Adipose tissue (tissue), 3 donors: ENCODE measurements around the gene TMEM39B. TPM values are rescaled to one million over a fixed set of nuclear protein-coding genes. Genes with fewer than 3 reads are reported as not detected.
"Not testable (repeated sequence)": the region's sequence is repeated elsewhere in the genome, so short reads cannot be mapped to it uniquely, and the experiment has no call there.

Experiments used
- H3K27ac ChIP-seq: one replicate; pipeline ENCODE4 v1.5.1; 2013; ENCODE audit warnings: low read depth, low read length
- WGBS, 3 donors: extraction: QIAGEN DNeasy Blood & Tissue Kit; methylation state at CpG; one replicate each; pipeline ENCODE4 v1.1.7; 2013; 5-methylcytosine and 5-hydroxymethylcytosine counted together
- polyA plus RNA-seq, 3 donors: library from polyadenylated mRNA; stranded (reverse); fragments of 200-250 nt; gene quantifications; one replicate each; pipeline ENCODE4 v1.2.3, GENCODE V29; 2013
- donor health status: healthy with polysubstance abuse.
- donor health status: Bipolar disorder and iron deficiency.
- donor health status: healthy.

TMEM39B gene
- polyA plus RNA-seq, 3 donors: 6.2 to 13.2 (median 10.1) TPM

- 62 to 74% (median 66%) methylated on average over 21 of the region's 21 CpGs for WGBS, 3 donors
- H3K27ac ChIP-seq: not testable (repeated sequence)
These were observed 6.9 kb upstream of the TMEM39B start for GRCh38 chr1:32065613-32066488.

- WGBS, 3 donors: 0 to 14% (median 1%) methylated on average over 4 of the region's 4 CpGs
- no peak overlapping the region for H3K27ac ChIP-seq
These were observed 6.3 kb upstream of the TMEM39B start for GRCh38 chr1:32066489-32066873.

GRCh38 chr1:32068957-32069588 is 3.7 kb upstream of the TMEM39B start:
- no peak overlapping the region for H3K27ac ChIP-seq
- 60 to 79% (median 78%) methylated on average over 5 of the region's 5 CpGs for WGBS, 3 donors

- H3K27ac ChIP-seq: no peak overlapping the region
- 17 to 19% (median 18%) methylated on average over 14 of the region's 14 CpGs for WGBS, 3 donors
These were observed 749 bp upstream of the TMEM39B start for GRCh38 chr1:32071758-32072621.

GRCh38 chr1:32073299-32074229 is 825 bp downstream of the TMEM39B start:
- 33 to 35% (median 33%) methylated on average over 28 of the region's 28 CpGs for WGBS, 3 donors
- no peak overlapping the region for H3K27ac ChIP-seq

- H3K27ac ChIP-seq: no peak overlapping the region
- 89 to 97% (median 95%) methylated on average over 9 of the region's 9 CpGs for WGBS, 3 donors
These were observed 2.1 kb downstream of the TMEM39B start for GRCh38 chr1:32074841-32075240.

DNA sequence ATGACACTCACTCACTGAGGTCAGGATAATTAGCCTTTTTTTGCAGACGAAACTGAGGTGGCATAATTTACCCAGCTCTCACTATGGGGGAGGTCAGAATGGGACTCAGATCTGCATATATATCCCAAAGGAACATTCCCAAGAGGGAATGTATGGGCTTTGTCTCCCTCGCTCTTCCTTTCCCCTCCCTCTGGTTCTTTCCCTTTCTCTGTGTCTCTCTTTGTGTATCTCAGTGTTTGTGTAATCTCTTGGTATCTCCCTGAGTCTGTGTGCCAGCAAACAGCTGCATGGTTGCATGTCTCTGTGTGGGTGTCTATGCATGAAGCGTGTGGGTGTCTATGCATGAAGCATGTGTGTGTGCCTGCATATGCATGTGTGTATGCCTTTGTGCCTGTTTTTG is 4.7 kb downstream of the TMEM39B start:
- WGBS, 3 donors: 86 to 89% (median 88%) methylated on average over 3 of the region's 3 CpGs
- no peak overlapping the region for H3K27ac ChIP-seq

GRCh38 chr1:32082022-32082421 is 9.3 kb downstream of the TMEM39B start:
- WGBS, 3 donors: 29 to 79% (median 63%) methylated on average over 1 of the region's 1 CpG

GRCh38 chr1:32086381-32086780 is 13.6 kb downstream of the TMEM39B start:
- not testable (repeated sequence) for H3K27ac ChIP-seq
- 95 to 97% (median 95%) methylated on average over 2 of the region's 2 CpGs for WGBS, 3 donors

More at GRCh38 chr1:32082022-32082421, 9.3 kb downstream of the TMEM39B start:
- no peak overlapping the region for H3K27ac ChIP-seq

- no peak overlapping the region for H3K27ac ChIP-seq
- 92 to 96% (median 95%) methylated on average over 8 of the region's 8 CpGs for WGBS, 3 donors
These were observed 18.4 kb downstream of the TMEM39B start for GRCh38 chr1:32091176-32091575.

GRCh38 chr1:32091591-32091990 is 18.9 kb downstream of the TMEM39B start:
- 91 to 95% (median 91%) methylated on average over 15 of the region's 15 CpGs for WGBS, 3 donors
- H3K27ac ChIP-seq: no peak overlapping the region

DNA sequence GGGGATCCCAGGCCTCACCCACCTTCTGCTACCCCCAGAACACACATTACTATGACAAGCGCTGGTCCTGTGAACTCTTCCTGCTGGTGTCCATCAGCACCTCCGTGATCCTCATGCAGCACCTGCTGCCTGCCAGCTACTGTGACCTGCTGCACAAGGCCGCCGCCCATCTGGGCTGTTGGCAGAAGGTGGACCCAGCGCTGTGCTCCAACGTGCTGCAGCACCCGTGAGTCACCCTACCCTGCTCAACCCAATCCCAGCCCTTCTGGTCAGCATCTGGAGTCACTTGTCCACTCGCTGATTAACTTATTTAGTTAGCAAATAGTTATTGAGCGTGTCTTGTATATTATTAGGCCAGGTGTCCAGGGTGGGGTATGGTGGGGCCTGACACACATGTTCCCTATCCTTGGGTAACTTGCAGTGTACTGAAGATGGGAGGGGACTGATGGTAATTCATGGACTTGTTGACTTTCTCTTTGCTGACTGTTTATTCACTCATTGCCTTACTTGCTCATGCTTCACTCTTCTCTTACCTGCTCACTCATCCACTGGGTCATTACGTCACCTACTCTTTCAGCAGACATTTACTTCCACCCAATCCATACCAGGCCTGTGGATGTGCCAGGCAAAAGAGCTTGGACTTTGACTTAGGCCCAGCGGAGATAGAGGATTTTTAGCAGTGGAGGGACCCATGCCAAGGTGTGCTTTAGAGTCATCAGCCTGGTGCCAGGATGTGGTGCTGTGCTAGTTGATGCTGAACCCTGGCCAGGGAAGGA is 22.2 kb downstream of the TMEM39B start:
- 73 to 95% (median 86%) methylated on average over 11 of the region's 11 CpGs for WGBS, 3 donors
- H3K27ac ChIP-seq: no peak overlapping the region

DNA sequence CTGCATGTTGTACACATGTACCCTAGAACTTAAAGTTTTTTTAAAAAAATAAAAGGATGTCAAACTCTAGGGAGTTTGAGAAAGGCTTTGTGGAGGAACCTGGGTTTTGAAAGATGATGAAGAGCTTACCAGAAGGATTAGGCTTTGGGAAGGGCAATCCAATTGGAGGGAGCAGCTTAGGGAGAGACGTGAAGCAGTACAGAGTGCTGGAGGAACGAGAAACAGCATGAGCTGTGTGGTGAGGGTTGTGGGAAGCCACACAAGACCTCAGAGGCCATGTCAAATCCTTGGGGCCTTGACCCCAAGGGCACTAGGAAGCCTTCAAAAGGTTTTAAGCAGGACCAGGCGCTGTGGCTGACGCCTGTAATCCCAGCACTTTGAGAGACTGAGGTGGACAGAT is 26.7 kb downstream of the TMEM39B start:
- no peak overlapping the region for H3K27ac ChIP-seq
- WGBS, 3 donors: 88 to 94% (median 92%) methylated on average over 4 of the region's 4 CpGs

GRCh38 chr1:32100359-32100758 is 27.6 kb downstream of the TMEM39B start:
- H3K27ac ChIP-seq: no peak overlapping the region
- 70 to 82% (median 79%) methylated on average over 10 of the region's 10 CpGs for WGBS, 3 donors

DNA sequence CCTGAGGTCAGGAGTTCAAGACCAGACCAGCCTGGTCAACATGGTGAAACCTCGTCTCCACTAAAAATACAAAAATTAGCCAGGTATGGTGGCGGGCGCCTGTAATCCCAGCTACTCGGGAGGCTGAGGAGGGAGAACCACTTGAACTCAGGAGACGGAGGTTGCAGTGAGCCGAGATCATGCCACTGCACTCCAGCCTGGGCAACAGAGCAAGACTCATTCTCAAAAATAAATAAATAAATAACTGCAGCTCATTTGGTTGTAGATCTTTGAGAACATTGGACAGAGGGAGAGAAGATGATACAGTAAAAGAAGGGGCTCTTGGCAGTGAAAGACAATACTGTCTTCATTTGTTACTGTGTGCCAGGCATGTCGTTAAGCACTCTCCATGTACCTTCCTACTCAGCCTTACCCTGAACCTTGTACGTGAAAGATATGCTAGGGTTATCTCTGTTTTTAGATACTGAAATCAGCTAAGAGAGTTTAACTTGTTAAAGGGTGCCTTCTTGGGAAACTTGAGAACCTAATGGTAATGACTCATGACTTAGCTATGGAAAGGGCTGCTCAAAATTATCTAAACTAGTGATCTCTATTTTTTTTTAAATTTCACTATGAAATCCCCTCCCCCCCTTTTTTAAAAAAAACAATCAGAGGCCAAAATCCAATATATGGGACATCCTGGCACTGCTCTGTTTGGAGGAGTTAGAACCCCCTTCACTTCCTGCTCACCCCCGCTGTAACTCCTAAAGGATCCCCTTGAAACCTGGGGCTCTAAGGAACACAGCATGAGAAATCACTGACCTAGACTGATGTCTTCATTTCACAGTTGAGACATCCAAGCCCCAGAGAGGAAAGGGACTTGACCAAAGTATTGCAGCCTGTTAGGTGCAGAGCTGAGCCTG is 28.3 kb downstream of the TMEM39B start:
- WGBS, 3 donors: 85 to 91% (median 87%) methylated on average over 9 of the region's 9 CpGs
- H3K27ac ChIP-seq: no peak overlapping the region

DNA sequence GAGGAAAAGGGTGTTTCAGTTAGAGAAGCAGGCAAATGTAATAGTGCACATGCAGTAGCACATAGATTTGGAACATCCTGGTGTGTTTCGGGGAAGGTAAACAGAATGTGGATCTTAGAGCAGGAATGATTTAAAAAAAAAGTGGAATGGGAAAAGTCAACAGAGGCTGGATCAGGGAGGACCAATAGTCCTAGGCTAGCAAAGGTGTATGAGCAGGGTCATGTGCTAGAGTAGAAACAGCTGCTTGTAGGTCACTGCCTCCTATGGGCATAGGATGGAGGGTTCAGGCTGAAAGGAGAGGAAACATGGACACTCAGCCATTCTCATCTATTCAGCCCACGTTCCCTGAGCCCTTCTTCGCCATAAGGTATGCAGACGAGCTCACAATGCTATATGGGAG is 31.4 kb downstream of the TMEM39B start:
- no peak overlapping the region for H3K27ac ChIP-seq
- WGBS, 3 donors: 63 to 83% (median 80%) methylated on average over 4 of the region's 4 CpGs
